GM23338 (cell line): Measurements from ENCODE around the gene REST. TPM values are rescaled to one million over a fixed set of nuclear protein-coding genes. Genes with fewer than 3 reads are reported as not detected.

Experiments
- ATAC-seq: fragments of 200-7000 bp; cut with Tn5 transposase; 3 replicates; pipeline ENCODE4 v1.9.1; 2020
- DNase-seq: peaks from one replicate; pipeline ENCODE4 v3.0.0-alpha.2; 2015; ENCODE audit warnings: low spot score
- H2AFZ ChIP-seq: fragments of 200-600 bp; sonication (generic); 2 replicates; pipeline ENCODE4 v1.8.0; 2016; ENCODE audit warnings: antibody characterized with exemption, mild to moderate bottlenecking, moderate library complexity
- H3F3A ChIP-seq: fragments of 200-600 bp; sonication (generic); replicated peaks from 2 replicates; pipeline ENCODE4 v1.8.0; 2017; ENCODE audit warnings: antibody characterized with exemption, mixed run types, low read depth
- H3K27ac ChIP-seq: fragments of 200-600 bp; sonication (generic); 2 replicates; pipeline ENCODE4 v1.6.1; 2016; ENCODE audit warnings: low read depth
- H3K27me3 ChIP-seq: fragments of 200-600 bp; sonication (generic); 2 replicates; pipeline ENCODE4 v1.8.0; 2016; ENCODE audit warnings: mild to moderate bottlenecking, mixed run types, moderate library complexity; ENCODE audit not compliant: insufficient read depth
- H3K36me3 ChIP-seq: fragments of 200-600 bp; sonication (generic); 2 replicates; pipeline ENCODE4 v1.8.0; 2016; ENCODE audit warnings: mild to moderate bottlenecking; ENCODE audit not compliant: insufficient read depth
- H3K4me1 ChIP-seq: fragments of 200-600 bp; sonication (generic); 2 replicates; pipeline ENCODE4 v1.8.0; 2016; ENCODE audit warnings: mild to moderate bottlenecking, moderate library complexity; ENCODE audit not compliant: insufficient read depth
- H3K4me2 ChIP-seq: fragments of 200-600 bp; sonication (generic); 2 replicates; pipeline ENCODE4 v1.7.1; 2017; ENCODE audit warnings: mixed run types
- H3K4me3 ChIP-seq: fragments of 200-600 bp; sonication (generic); 2 replicates; pipeline ENCODE4 v1.6.1; 2016; ENCODE audit warnings: mixed run types
- H3K79me2 ChIP-seq: fragments of 200-600 bp; sonication (generic); replicated peaks from 2 replicates; pipeline ENCODE4 v1.8.0; 2017; ENCODE audit warnings: mild to moderate bottlenecking; ENCODE audit not compliant: insufficient read depth
- H3K9me2 ChIP-seq: fragments of 200-600 bp; sonication (generic); 2 replicates; pipeline ENCODE4 v1.8.0; 2017; ENCODE audit not compliant: insufficient read depth
- H4K20me1 ChIP-seq: fragments of 200-600 bp; sonication (generic); replicated peaks from 2 replicates; pipeline ENCODE4 v1.8.0; 2017; ENCODE audit warnings: mild to moderate bottlenecking; ENCODE audit not compliant: insufficient read depth
- H3K27ac Mint-ChIP-seq: 2 replicates; pipeline ENCODE4 v1.8.0; 2020; ENCODE audit warnings: inconsistent platforms, mild to moderate bottlenecking, moderate library complexity, mixed read lengths
- H3K27me3 Mint-ChIP-seq: 3 replicates; pipeline ENCODE4 v1.8.0; 2022; ENCODE audit warnings: low read depth, mild to moderate bottlenecking, moderate library complexity, mixed read lengths, inconsistent platforms; ENCODE audit not compliant: insufficient read depth, poor library complexity
- H3K36me3 Mint-ChIP-seq: 3 replicates; pipeline ENCODE4 v1.8.0; 2021; ENCODE audit warnings: low read depth, mild to moderate bottlenecking, inconsistent platforms, moderate library complexity, mixed read lengths
- H3K4me1 Mint-ChIP-seq: 3 replicates; pipeline ENCODE4 v1.8.0; 2020; ENCODE audit warnings: mild to moderate bottlenecking, inconsistent platforms, mixed read lengths
- H3K4me3 Mint-ChIP-seq: 3 replicates; pipeline ENCODE4 v1.8.0; 2021; ENCODE audit warnings: moderate library complexity, mild to moderate bottlenecking, inconsistent platforms, mixed read lengths
- H3K9me3 Mint-ChIP-seq: 3 replicates; pipeline ENCODE4 v1.8.0; 2020; ENCODE audit warnings: moderate library complexity, mild to moderate bottlenecking, inconsistent platforms, mixed read lengths
- CREB1 ChIP-seq: fragments of 250-450 bp; sonication (Bioruptor Pico); IDR thresholded peaks from 2 replicates; pipeline ENCODE4 v1.5.0; 2020; ENCODE audit warnings: low read depth, mild to moderate bottlenecking, moderate library complexity
- EZH2 ChIP-seq: fragments of 200-600 bp; sonication (generic); IDR thresholded peaks from one replicate; pipeline ENCODE4 v1.8.0; 2017; ENCODE audit warnings: antibody characterized with exemption, mild to moderate bottlenecking, low read depth; ENCODE audit not compliant: unreplicated experiment
- EZH2phosphoT487 ChIP-seq: fragments of 200-600 bp; sonication (generic); IDR thresholded peaks from one replicate; pipeline ENCODE4 v1.8.1; 2018; ENCODE audit warnings: antibody characterized with exemption; ENCODE audit not compliant: unreplicated experiment
- JUNB ChIP-seq: IDR thresholded peaks from one replicate; pipeline ENCODE4 v1.6.1; 2016; ENCODE audit warnings: antibody characterized with exemption; ENCODE audit not compliant: unreplicated experiment
- NANOG ChIP-seq: IDR thresholded peaks from 2 replicates; pipeline ENCODE4 v1.6.1; 2016; ENCODE audit warnings: antibody characterized with exemption, borderline replicate concordance
- ZNF114 ChIP-seq: fragments of 250-450 bp; sonication (Bioruptor Pico); IDR thresholded peaks from 2 replicates; pipeline ENCODE4 v1.5.0; 2020; ENCODE audit warnings: mild to moderate bottlenecking, moderate library complexity
- ZNF331 ChIP-seq: fragments of 250-450 bp; sonication (Bioruptor Pico); IDR thresholded peaks from 2 replicates; pipeline ENCODE4 v1.5.0; 2020; ENCODE audit warnings: low read depth, mild to moderate bottlenecking, moderate library complexity
- long read RNA-seq: library from polyadenylated mRNA; unstranded; transcript quantifications from one replicate; pipeline ENCODE4 v2.0.0, GENCODE V29; 2020; ENCODE audit not compliant: unreplicated experiment
- polyA plus RNA-seq: library from polyadenylated mRNA; unstranded; fragments of >200 nt; fragmentation: Nextera tagmentation; extraction: Ambion mirVana; gene quantifications from 2 replicates; pipeline ENCODE4 v1.2.1, GENCODE V29; 2016
- total RNA-seq: library from RNA; depleted of rRNA; stranded (reverse); fragments of >200 nt; shearing (Covaris generic); gene quantifications from 2 replicates; pipeline ENCODE4 v1.2.3, GENCODE V29; 2014; rRNA removed
- TF ChIP-seq, protein P1 (sequence below): fragments of 250-450 bp; sonication (Bioruptor Pico); IDR thresholded peaks from 2 replicates; pipeline ENCODE4 v1.5.0; 2020; ENCODE audit warnings: mild to moderate bottlenecking, moderate library complexity
- TF ChIP-seq, protein P2 (sequence below): IDR thresholded peaks from 2 replicates; pipeline ENCODE4 v1.6.1; 2016; ENCODE audit warnings: antibody characterized with exemption

REST gene, protein sequence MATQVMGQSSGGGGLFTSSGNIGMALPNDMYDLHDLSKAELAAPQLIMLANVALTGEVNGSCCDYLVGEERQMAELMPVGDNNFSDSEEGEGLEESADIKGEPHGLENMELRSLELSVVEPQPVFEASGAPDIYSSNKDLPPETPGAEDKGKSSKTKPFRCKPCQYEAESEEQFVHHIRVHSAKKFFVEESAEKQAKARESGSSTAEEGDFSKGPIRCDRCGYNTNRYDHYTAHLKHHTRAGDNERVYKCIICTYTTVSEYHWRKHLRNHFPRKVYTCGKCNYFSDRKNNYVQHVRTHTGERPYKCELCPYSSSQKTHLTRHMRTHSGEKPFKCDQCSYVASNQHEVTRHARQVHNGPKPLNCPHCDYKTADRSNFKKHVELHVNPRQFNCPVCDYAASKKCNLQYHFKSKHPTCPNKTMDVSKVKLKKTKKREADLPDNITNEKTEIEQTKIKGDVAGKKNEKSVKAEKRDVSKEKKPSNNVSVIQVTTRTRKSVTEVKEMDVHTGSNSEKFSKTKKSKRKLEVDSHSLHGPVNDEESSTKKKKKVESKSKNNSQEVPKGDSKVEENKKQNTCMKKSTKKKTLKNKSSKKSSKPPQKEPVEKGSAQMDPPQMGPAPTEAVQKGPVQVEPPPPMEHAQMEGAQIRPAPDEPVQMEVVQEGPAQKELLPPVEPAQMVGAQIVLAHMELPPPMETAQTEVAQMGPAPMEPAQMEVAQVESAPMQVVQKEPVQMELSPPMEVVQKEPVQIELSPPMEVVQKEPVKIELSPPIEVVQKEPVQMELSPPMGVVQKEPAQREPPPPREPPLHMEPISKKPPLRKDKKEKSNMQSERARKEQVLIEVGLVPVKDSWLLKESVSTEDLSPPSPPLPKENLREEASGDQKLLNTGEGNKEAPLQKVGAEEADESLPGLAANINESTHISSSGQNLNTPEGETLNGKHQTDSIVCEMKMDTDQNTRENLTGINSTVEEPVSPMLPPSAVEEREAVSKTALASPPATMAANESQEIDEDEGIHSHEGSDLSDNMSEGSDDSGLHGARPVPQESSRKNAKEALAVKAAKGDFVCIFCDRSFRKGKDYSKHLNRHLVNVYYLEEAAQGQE
- total RNA-seq = 55.1 and 61.5 TPM in 2 replicates
- 34.2 and 44.7 TPM in 2 replicates for polyA plus RNA-seq
- long read RNA-seq, full-length matches to known transcripts = 62 of 66 reads
- long read RNA-seq, partial matches to known transcripts = 1 of 66 reads
- long read RNA-seq, other reads (novel, unspliced or antisense) = 3 of 66 reads

DNA sequence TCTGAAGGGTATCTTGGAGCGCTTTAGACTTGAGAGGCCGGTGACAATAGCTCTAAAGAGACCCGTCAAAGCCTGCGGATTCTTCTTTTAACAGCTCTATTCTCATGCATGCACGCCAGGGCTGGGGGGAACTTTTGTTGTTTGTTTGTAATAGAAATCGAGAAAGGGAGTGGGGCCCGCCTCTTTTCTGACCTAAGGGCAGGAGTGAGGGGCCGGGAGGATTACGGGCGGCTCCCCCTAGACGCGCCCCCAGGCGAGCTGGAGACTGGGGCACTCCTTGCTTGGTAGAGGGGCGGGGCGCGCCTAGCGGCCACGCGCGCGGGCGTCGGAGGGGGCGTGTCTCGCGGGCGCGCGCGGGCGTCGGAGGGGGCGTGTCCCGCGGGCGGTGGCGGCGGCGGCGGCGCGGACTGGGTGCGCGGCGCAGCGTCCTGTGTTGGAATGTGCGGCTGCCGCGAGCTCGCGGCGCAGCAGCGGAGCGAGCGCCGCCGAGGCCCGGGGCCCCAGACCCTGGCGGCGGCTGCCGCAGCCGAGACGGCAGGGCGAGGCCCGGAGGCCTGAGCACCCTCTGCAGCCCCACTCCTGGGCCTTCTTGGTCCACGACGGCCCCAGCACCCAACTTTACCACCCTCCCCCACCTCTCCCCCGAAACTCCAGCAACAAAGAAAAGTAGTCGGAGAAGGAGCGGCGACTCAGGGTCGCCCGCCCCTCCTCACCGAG, at the start of gene REST:
Gene REST, plus strand, starts transcription at position 412 of the 717 bp plus-strand sequence. CDS start 2,739 bp downstream, outside the sequence.
- H3K4me3 Mint-ChIP-seq = peak within 1 kb of the TSS; percentile 77
- Histone ChIP-seq H4K20me1 (peaks cover 4% of the 10 kb centered on the region), H2AFZ (no peak within 1 kb of the TSS), H3K4me3 (peak within 1 kb of the TSS; percentile 55), H3K79me2 (peaks cover 34% of the 10 kb centered on the region), H3K36me3 (peaks cover 7% of the 10 kb centered on the region), H3K9me2 (no peaks in the 10 kb centered on the region), H3K27ac (peak within 1 kb of the TSS; percentile 83), H3K4me2 (peak within 1 kb of the TSS; percentile 76), H3K27me3 (peaks cover 24% of the 10 kb centered on the region), H3F3A (0 out of 2 replicates have a peak, but pooled peaks cover 9% of the 10 kb centered on the region), H3K4me1 (peaks cover 42% of the 10 kb centered on the region)
- TF ChIP-seq CREB1 (CRISPR knock-in tag) (peak; percentile 38; the same call in 1 of the 2 replicates), ZNF331 (CRISPR knock-in tag) (no peak), EZH2 (no peak), EZH2phosphoT487 (no peak), ZNF114 (CRISPR knock-in tag) (no peak), JUNB (no peak), NANOG (peak; percentile 98)
- TF ChIP-seq, protein P1, sequence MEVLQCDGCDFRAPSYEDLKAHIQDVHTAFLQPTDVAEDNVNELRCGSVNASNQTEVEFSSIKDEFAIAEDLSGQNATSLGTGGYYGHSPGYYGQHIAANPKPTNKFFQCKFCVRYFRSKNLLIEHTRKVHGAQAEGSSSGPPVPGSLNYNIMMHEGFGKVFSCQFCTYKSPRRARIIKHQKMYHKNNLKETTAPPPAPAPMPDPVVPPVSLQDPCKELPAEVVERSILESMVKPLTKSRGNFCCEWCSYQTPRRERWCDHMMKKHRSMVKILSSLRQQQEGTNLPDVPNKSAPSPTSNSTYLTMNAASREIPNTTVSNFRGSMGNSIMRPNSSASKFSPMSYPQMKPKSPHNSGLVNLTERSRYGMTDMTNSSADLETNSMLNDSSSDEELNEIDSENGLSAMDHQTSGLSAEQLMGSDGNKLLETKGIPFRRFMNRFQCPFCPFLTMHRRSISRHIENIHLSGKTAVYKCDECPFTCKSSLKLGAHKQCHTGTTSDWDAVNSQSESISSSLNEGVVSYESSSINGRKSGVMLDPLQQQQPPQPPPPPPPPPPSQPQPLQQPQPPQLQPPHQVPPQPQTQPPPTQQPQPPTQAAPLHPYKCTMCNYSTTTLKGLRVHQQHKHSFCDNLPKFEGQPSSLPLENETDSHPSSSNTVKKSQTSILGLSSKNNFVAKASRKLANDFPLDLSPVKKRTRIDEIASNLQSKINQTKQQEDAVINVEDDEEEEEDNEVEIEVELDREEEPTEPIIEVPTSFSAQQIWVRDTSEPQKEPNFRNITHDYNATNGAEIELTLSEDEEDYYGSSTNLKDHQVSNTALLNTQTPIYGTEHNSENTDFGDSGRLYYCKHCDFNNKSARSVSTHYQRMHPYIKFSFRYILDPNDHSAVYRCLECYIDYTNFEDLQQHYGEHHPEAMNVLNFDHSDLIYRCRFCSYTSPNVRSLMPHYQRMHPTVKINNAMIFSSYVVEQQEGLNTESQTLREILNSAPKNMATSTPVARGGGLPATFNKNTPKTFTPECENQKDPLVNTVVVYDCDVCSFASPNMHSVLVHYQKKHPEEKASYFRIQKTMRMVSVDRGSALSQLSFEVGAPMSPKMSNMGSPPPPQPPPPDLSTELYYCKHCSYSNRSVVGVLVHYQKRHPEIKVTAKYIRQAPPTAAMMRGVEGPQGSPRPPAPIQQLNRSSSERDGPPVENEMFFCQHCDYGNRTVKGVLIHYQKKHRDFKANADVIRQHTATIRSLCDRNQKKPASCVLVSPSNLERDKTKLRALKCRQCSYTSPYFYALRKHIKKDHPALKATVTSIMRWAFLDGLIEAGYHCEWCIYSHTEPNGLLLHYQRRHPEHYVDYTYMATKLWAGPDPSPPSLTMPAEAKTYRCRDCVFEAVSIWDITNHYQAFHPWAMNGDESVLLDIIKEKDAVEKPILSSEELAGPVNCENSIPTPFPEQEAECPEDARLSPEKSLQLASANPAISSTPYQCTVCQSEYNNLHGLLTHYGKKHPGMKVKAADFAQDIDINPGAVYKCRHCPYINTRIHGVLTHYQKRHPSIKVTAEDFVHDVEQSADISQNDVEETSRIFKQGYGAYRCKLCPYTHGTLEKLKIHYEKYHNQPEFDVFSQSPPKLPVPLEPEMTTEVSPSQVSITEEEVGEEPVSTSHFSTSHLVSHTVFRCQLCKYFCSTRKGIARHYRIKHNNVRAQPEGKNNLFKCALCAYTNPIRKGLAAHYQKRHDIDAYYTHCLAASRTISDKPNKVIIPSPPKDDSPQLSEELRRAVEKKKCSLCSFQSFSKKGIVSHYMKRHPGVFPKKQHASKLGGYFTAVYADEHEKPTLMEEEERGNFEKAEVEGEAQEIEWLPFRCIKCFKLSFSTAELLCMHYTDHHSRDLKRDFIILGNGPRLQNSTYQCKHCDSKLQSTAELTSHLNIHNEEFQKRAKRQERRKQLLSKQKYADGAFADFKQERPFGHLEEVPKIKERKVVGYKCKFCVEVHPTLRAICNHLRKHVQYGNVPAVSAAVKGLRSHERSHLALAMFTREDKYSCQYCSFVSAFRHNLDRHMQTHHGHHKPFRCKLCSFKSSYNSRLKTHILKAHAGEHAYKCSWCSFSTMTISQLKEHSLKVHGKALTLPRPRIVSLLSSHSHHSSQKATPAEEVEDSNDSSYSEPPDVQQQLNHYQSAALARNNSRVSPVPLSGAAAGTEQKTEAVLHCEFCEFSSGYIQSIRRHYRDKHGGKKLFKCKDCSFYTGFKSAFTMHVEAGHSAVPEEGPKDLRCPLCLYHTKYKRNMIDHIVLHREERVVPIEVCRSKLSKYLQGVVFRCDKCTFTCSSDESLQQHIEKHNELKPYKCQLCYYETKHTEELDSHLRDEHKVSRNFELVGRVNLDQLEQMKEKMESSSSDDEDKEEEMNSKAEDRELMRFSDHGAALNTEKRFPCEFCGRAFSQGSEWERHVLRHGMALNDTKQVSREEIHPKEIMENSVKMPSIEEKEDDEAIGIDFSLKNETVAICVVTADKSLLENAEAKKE (CRISPR knock-in tag) = no peak
- TF ChIP-seq, protein P2, sequence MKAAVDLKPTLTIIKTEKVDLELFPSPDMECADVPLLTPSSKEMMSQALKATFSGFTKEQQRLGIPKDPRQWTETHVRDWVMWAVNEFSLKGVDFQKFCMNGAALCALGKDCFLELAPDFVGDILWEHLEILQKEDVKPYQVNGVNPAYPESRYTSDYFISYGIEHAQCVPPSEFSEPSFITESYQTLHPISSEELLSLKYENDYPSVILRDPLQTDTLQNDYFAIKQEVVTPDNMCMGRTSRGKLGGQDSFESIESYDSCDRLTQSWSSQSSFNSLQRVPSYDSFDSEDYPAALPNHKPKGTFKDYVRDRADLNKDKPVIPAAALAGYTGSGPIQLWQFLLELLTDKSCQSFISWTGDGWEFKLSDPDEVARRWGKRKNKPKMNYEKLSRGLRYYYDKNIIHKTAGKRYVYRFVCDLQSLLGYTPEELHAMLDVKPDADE = no peak
- ATAC-seq = peak; percentile 75
- H3K36me3 Mint-ChIP-seq = peaks cover 20% of the 10 kb centered on the region
- peak; percentile 97 for DNase-seq
- H3K27ac Mint-ChIP-seq = peak within 1 kb of the TSS; percentile 85
- peaks cover 30% of the 10 kb centered on the region for H3K27me3 Mint-ChIP-seq
- H3K4me1 Mint-ChIP-seq = peaks cover 54% of the 10 kb centered on the region
- no peaks in the 10 kb centered on the region; the same call in 1 of the 3 replicates for H3K9me3 Mint-ChIP-seq
